ENCODE results near the gene ADPRHL1.

The ADPRHL1 gene

GRCh38 chr13:113457510-113457909 lies 4.2 kb upstream of the ADPRHL1 start:
- H3K36me3 ChIP-seq (ENCODE audit: insufficient read depth, low read length), result peaks cover 46% of the 10 kb centered on the region; the same call in 1 of the 2 replicates
- H3K79me2 ChIP-seq (ENCODE audit: insufficient read depth, low read length), result no peaks in the 10 kb centered on the region
- no peaks in the 10 kb centered on the region for H4K20me1 ChIP-seq (ENCODE audit: insufficient read depth, low read length, poor library complexity, severe bottlenecking)
- H3K4me1 ChIP-seq (ENCODE audit: insufficient read depth, low read length, poor library complexity, severe bottlenecking), result no peaks in the 10 kb centered on the region
- no peak overlapping the region for H3K4me3 ChIP-seq (ENCODE audit: low read length, poor library complexity, severe bottlenecking)
- H3K9me3 ChIP-seq (ENCODE audit: insufficient read depth, low read depth, low read length), result no peaks in the 10 kb centered on the region
- H3K9ac ChIP-seq (ENCODE audit: low read depth, low read length, poor library complexity, severe bottlenecking), result no peak overlapping the region
- no peaks in the 10 kb centered on the region for H3K27me3 ChIP-seq (ENCODE audit: insufficient read depth, low read length, poor library complexity, severe bottlenecking)
- no peaks in the 10 kb centered on the region for H3F3A ChIP-seq (ENCODE audit: low read depth)
- no peak overlapping the region for H3K4me2 ChIP-seq (ENCODE audit: low read depth, low read length, poor library complexity, severe bottlenecking)
- no peak overlapping the region for H2AFZ ChIP-seq (ENCODE audit: low read length)
- H3K9me2 ChIP-seq (replicated peaks; ENCODE audit: low read depth, low read length), result no peaks in the 10 kb centered on the region
- no peak for TF ChIP-seq CTCF (conservative IDR thresholded peaks at IDR 0.05; ENCODE audit: low read length)
- no peak for TF ChIP-seq EZH2phosphoT487 (IDR thresholded peaks at IDR 0.05; ENCODE audit: borderline replicate concordance)

- Histone ChIP-seq H3F3A (ENCODE audit: low read depth) (no peaks in the 10 kb centered on the region), H3K9me3 (ENCODE audit: insufficient read depth, low read depth, low read length) (no peaks in the 10 kb centered on the region), H3K79me2 (ENCODE audit: insufficient read depth, low read length) (no peaks in the 10 kb centered on the region), H3K9ac (ENCODE audit: low read depth, low read length, poor library complexity, severe bottlenecking) (no peak overlapping the region), H4K20me1 (ENCODE audit: insufficient read depth, low read length, poor library complexity, severe bottlenecking) (no peaks in the 10 kb centered on the region), H3K4me1 (ENCODE audit: insufficient read depth, low read length, poor library complexity, severe bottlenecking) (no peaks in the 10 kb centered on the region), H3K27me3 (ENCODE audit: insufficient read depth, low read length, poor library complexity, severe bottlenecking) (no peaks in the 10 kb centered on the region), H3K4me3 (ENCODE audit: low read length, poor library complexity, severe bottlenecking) (no peak overlapping the region), H3K36me3 (ENCODE audit: insufficient read depth, low read length) (peaks cover 41% of the 10 kb centered on the region; the same call in 1 of the 2 replicates), H3K9me2 (replicated peaks; ENCODE audit: low read depth, low read length) (no peaks in the 10 kb centered on the region), H3K4me2 (ENCODE audit: low read depth, low read length, poor library complexity, severe bottlenecking) (no peak overlapping the region), H2AFZ (ENCODE audit: low read length) (no peak overlapping the region)
- TF ChIP-seq CTCF (conservative IDR thresholded peaks at IDR 0.05; ENCODE audit: low read length), result no peak
- TF ChIP-seq EZH2phosphoT487 (IDR thresholded peaks at IDR 0.05; ENCODE audit: borderline replicate concordance), result no peak
Measured at GRCh38 chr13:113456116-113456702, 2.9 kb upstream of the ADPRHL1 start.

- Histone ChIP-seq H3K4me3 (ENCODE audit: low read length, poor library complexity, severe bottlenecking) (no peak overlapping the region), H4K20me1 (ENCODE audit: insufficient read depth, low read length, poor library complexity, severe bottlenecking) (no peaks in the 10 kb centered on the region), H3K9me3 (ENCODE audit: insufficient read depth, low read depth, low read length) (no peaks in the 10 kb centered on the region), H3K4me1 (ENCODE audit: insufficient read depth, low read length, poor library complexity, severe bottlenecking) (no peaks in the 10 kb centered on the region), H3K9ac (ENCODE audit: low read depth, low read length, poor library complexity, severe bottlenecking) (no peak overlapping the region), H3K9me2 (replicated peaks; ENCODE audit: low read depth, low read length) (no peaks in the 10 kb centered on the region), H2AFZ (ENCODE audit: low read length) (no peak overlapping the region), H3K27me3 (ENCODE audit: insufficient read depth, low read length, poor library complexity, severe bottlenecking) (no peaks in the 10 kb centered on the region), H3K36me3 (ENCODE audit: insufficient read depth, low read length) (peaks cover 32% of the 10 kb centered on the region; the same call in 1 of the 2 replicates), H3K79me2 (ENCODE audit: insufficient read depth, low read length) (no peaks in the 10 kb centered on the region), H3F3A (ENCODE audit: low read depth) (no peaks in the 10 kb centered on the region), H3K4me2 (ENCODE audit: low read depth, low read length, poor library complexity, severe bottlenecking) (no peak overlapping the region)
- TF ChIP-seq EZH2phosphoT487 (IDR thresholded peaks at IDR 0.05; ENCODE audit: borderline replicate concordance) (no peak), CTCF (conservative IDR thresholded peaks at IDR 0.05; ENCODE audit: low read length) (no peak)
Measured at GRCh38 chr13:113455384-113455783, 2.1 kb upstream of the ADPRHL1 start.

Data from Loucy (cell line).